WTC11 (cell line): Measurements from ENCODE around the gene ITPK1. TPM values are rescaled to one million over a fixed set of nuclear protein-coding genes. Genes with fewer than 3 reads are reported as not detected.

Experiments
- ATAC-seq: fragments of 200-7000 bp; cut with Tn5 transposase; 2 replicates; pipeline ENCODE4 v1.10.0; 2021; ENCODE audit warnings: mild to moderate bottlenecking, moderate library complexity
- CTCF ChIA-PET: fragments of 300-600 bp; sonication (Branson Sonifier 250); formaldehyde crosslinking; loops from one replicate; lab custom pipeline; 2021; ENCODE audit warnings: antibody characterized with exemption; lab: Charles Lee
- POLR2A ChIA-PET: fragments of 350-600 bp; sonication (Branson Sonifier 250); formaldehyde crosslinking; loops from one replicate; lab custom pipeline; 2021; ENCODE audit warnings: antibody characterized with exemption; lab: Charles Lee
- DNase-seq: peaks from one replicate; pipeline ENCODE4 v3.0.0; 2021; ENCODE audit warnings: low spot score
- H3K27ac Mint-ChIP-seq: 2 replicates; pipeline ENCODE4 v1.8.0; 2021; ENCODE audit warnings: mixed read lengths
- H3K27me3 Mint-ChIP-seq: 2 replicates; pipeline ENCODE4 v1.8.0; 2021; ENCODE audit warnings: low read depth, mild to moderate bottlenecking, moderate library complexity, mixed read lengths
- H3K36me3 Mint-ChIP-seq: 2 replicates; pipeline ENCODE4 v1.8.0; 2021; ENCODE audit warnings: mixed read lengths
- H3K4me1 Mint-ChIP-seq: 2 replicates; pipeline ENCODE4 v1.8.0; 2022; ENCODE audit warnings: mixed read lengths
- H3K4me3 Mint-ChIP-seq: 2 replicates; pipeline ENCODE4 v1.8.0; 2021; ENCODE audit warnings: mild to moderate bottlenecking, moderate library complexity, mixed read lengths
- H3K9me3 Mint-ChIP-seq: 2 replicates; pipeline ENCODE4 v1.8.0; 2021; ENCODE audit warnings: mixed read lengths
- ATF1 ChIP-seq: sonication (generic); formaldehyde crosslinking; IDR thresholded peaks from 2 replicates; pipeline ENCODE4 v1.8.1; 2023; ENCODE audit warnings: mild to moderate bottlenecking, moderate library complexity, missing genetic modification reagents
- ATF2 ChIP-seq: sonication (generic); formaldehyde crosslinking; IDR thresholded peaks from 2 replicates; pipeline ENCODE4 v1.8.1; 2022; ENCODE audit warnings: low read depth, missing genetic modification reagents, borderline replicate concordance
- E2F1 ChIP-seq: sonication (generic); formaldehyde crosslinking; IDR thresholded peaks from 2 replicates; pipeline ENCODE4 v1.8.0; 2022; ENCODE audit warnings: mild to moderate bottlenecking, missing genetic modification reagents
- ETV6 ChIP-seq: sonication (generic); formaldehyde crosslinking; IDR thresholded peaks from 2 replicates; pipeline ENCODE4 v1.8.1; 2022; ENCODE audit warnings: mild to moderate bottlenecking, missing genetic modification reagents
- FOXK1 ChIP-seq: sonication (generic); formaldehyde crosslinking; IDR thresholded peaks from 2 replicates; pipeline ENCODE4 v1.8.0; 2022; ENCODE audit warnings: mild to moderate bottlenecking, moderate library complexity, missing genetic modification reagents
- HMGXB4 ChIP-seq: sonication (generic); formaldehyde crosslinking; IDR thresholded peaks from 2 replicates; pipeline ENCODE4 v1.8.1; 2023; ENCODE audit warnings: mild to moderate bottlenecking, moderate library complexity, missing genetic modification reagents
- MAX ChIP-seq: sonication (generic); formaldehyde crosslinking; IDR thresholded peaks from 2 replicates; pipeline ENCODE4 v1.8.0; 2022; ENCODE audit warnings: mild to moderate bottlenecking, missing genetic modification reagents
- NFYB ChIP-seq: sonication (generic); formaldehyde crosslinking; conservative IDR thresholded peaks from 2 replicates; pipeline ENCODE4 v1.8.0; 2022; ENCODE audit warnings: low read depth, missing genetic modification reagents
- NR1H2 ChIP-seq: sonication (generic); formaldehyde crosslinking; IDR thresholded peaks from 2 replicates; pipeline ENCODE4 v1.9.0; 2021; ENCODE audit warnings: mild to moderate bottlenecking, moderate library complexity, missing genetic modification reagents
- NR2C2 ChIP-seq: sonication (generic); formaldehyde crosslinking; IDR thresholded peaks from 2 replicates; pipeline ENCODE4 v1.8.0; 2022; ENCODE audit warnings: mild to moderate bottlenecking, missing genetic modification reagents
- PREB ChIP-seq: sonication (generic); formaldehyde crosslinking; IDR thresholded peaks from 2 replicates; pipeline ENCODE4 v1.8.1; 2022; ENCODE audit warnings: mild to moderate bottlenecking, missing genetic modification reagents, moderate library complexity, borderline replicate concordance
- SMAD3 ChIP-seq: sonication (generic); formaldehyde crosslinking; IDR thresholded peaks from 2 replicates; pipeline ENCODE4 v1.8.0; 2022; ENCODE audit warnings: missing genetic modification reagents, mild to moderate bottlenecking, borderline replicate concordance
- USF1 ChIP-seq: sonication (generic); formaldehyde crosslinking; IDR thresholded peaks from 2 replicates; pipeline ENCODE4 v1.8.0; 2022; ENCODE audit warnings: mild to moderate bottlenecking, missing genetic modification reagents
- USF2 ChIP-seq: sonication (generic); formaldehyde crosslinking; IDR thresholded peaks from 2 replicates; pipeline ENCODE4 v1.8.1; 2023; ENCODE audit warnings: mild to moderate bottlenecking, missing genetic modification reagents, moderate library complexity
- ZNF121 ChIP-seq: sonication (generic); formaldehyde crosslinking; IDR thresholded peaks from 2 replicates; pipeline ENCODE4 v1.8.0; 2023; ENCODE audit warnings: missing genetic modification reagents
- ZNF219 ChIP-seq: sonication (generic); formaldehyde crosslinking; IDR thresholded peaks from 2 replicates; pipeline ENCODE4 v1.8.0; 2023; ENCODE audit warnings: missing genetic modification reagents, mild to moderate bottlenecking, borderline replicate concordance
- ZNF232 ChIP-seq: sonication (generic); formaldehyde crosslinking; IDR thresholded peaks from 2 replicates; pipeline ENCODE4 v1.8.0; 2022; ENCODE audit warnings: mild to moderate bottlenecking, missing genetic modification reagents
- ZNF263 ChIP-seq: sonication (generic); formaldehyde crosslinking; IDR thresholded peaks from 2 replicates; pipeline ENCODE4 v1.8.1; 2022; ENCODE audit warnings: low read depth, mild to moderate bottlenecking, moderate library complexity, missing genetic modification reagents
- ZNF281 ChIP-seq: sonication (generic); formaldehyde crosslinking; IDR thresholded peaks from 2 replicates; pipeline ENCODE4 v1.8.0; 2023; ENCODE audit warnings: mild to moderate bottlenecking, missing genetic modification reagents
- ZNF423 ChIP-seq: fragments of 250-450 bp; sonication (Bioruptor Pico); IDR thresholded peaks from 2 replicates; pipeline ENCODE4 v2.1.2; 2022; ENCODE audit warnings: mild to moderate bottlenecking, moderate library complexity
- total RNA-seq: library from RNA; stranded (reverse); gene quantifications from 3 replicates; pipeline ENCODE4 v1.2.3, GENCODE V29; 2021

The ITPK1 gene
- total RNA-seq, 1 experiment from 2014 or later = 144 TPM

GRCh38 chr14:93023802-93024434, 91.8 kb downstream of the ITPK1 start:
- ChIA-PET CTCF (interaction anchor here (1.1 to 2.9 kb wide), 4 partner anchors 10 to 89 kb away, joined by 3 to 18 read pairs (median 6); no protein-coding TSS in a partner anchor), POLR2A (no interaction called here)
- Mint-ChIP-seq H3K27me3 (no peaks in the 10 kb centered on the region), H3K27ac (peak overlapping the region; percentile 27; the same call in 1 of the 2 replicates), H3K4me1 (peaks cover 58% of the 10 kb centered on the region), H3K4me3 (no peak overlapping the region), H3K9me3 (no peaks in the 10 kb centered on the region), H3K36me3 (peaks cover 2% of the 10 kb centered on the region; the same call in 1 of the 2 replicates)
- DNase-seq (no peak), ATAC-seq (peak; percentile 15)
- no peak for TF ChIP-seq ATF1 (CRISPR knock-in tag)
- TF ChIP-seq NR1H2 (CRISPR knock-in tag) = no peak
- TF ChIP-seq ZNF263 (CRISPR knock-in tag) = peak; percentile 72; the same call in 1 of the 2 replicates

GRCh38 chr14:93023039-93023438, 92.7 kb downstream of the ITPK1 start:
- no peaks in the 10 kb centered on the region for H3K9me3 Mint-ChIP-seq
- DNase-seq = no peak
- H3K4me3 Mint-ChIP-seq = no peak overlapping the region
- POLR2A ChIA-PET = no interaction called here
- ATAC-seq = peak; percentile 73
- CTCF ChIA-PET = interaction anchor here (0.8 to 2.9 kb wide), 5 partner anchors 11 to 90 kb away, joined by 3 to 18 read pairs (median 3); no protein-coding TSS in a partner anchor
- TF ChIP-seq ZNF423 (CRISPR knock-in tag) = no peak
- peak; percentile 93 for TF ChIP-seq NFYB (CRISPR knock-in tag)
- TF ChIP-seq PREB (CRISPR knock-in tag) = no peak
- peak; percentile 74; the same call in 1 of the 2 replicates for TF ChIP-seq ZNF121
- TF ChIP-seq ATF2 = no peak
- TF ChIP-seq SMAD3 (CRISPR knock-in tag) = no peak
- TF ChIP-seq HMGXB4 (CRISPR knock-in tag) = no peak
- no peak for TF ChIP-seq ZNF219
- 0 out of 2 replicates have a peak, but pooled peaks have one; percentile 29 for TF ChIP-seq FOXK1 (CRISPR knock-in tag)
- TF ChIP-seq ZNF281 (CRISPR knock-in tag) = no peak
- no peak for TF ChIP-seq ZNF232 (CRISPR knock-in tag)
- no peak for TF ChIP-seq MAX (CRISPR knock-in tag)
- no peak for TF ChIP-seq ETV6
- no peak for TF ChIP-seq NR2C2
- no peak for TF ChIP-seq E2F1 (CRISPR knock-in tag)
- peak; percentile 83 for TF ChIP-seq USF1
- TF ChIP-seq USF2 (CRISPR knock-in tag) = peak; percentile 89
- peaks cover 2% of the 10 kb centered on the region; the same call in 1 of the 2 replicates for H3K36me3 Mint-ChIP-seq
- H3K4me1 Mint-ChIP-seq = peaks cover 67% of the 10 kb centered on the region
- H3K27ac Mint-ChIP-seq = no peak overlapping the region
- no peaks in the 10 kb centered on the region for H3K27me3 Mint-ChIP-seq
